Astrocyte of the spinal cord (primary cell): ENCODE results near the gene PEDS1.

Source experiments
- DNase-seq: peaks from one replicate; pipeline ENCODE4 v3.0.0; 2011; ENCODE audit warnings: low read depth, low spot score
- H3K4me3 ChIP-seq: 2 replicates; pipeline ENCODE4 v1.5.1; 2011; ENCODE audit warnings: low read depth, mild to moderate bottlenecking, low read length, moderate library complexity
- CTCF ChIP-seq: IDR thresholded peaks from 2 replicates; pipeline ENCODE4 v1.5.1; 2012; ENCODE audit warnings: low read depth, mild to moderate bottlenecking, low read length, inconsistent platforms
- in situ Hi-C: cut with HindIII; loops from 2 replicates; pipeline ENCODE4 v1.10.0; 2017; ENCODE audit warnings: low sequenced_read_pairs

PEDS1 gene

GRCh38 chr20:50112512-50113419 lies 40.8 kb downstream of the PEDS1 start, which contains the start of gene UBE2V1:
TSS of gene UBE2V1 (minus strand) at chr20:50113150. CDS start at chr20:50113128, 22 bp downstream.
- peak; percentile 52 for TF ChIP-seq CTCF
- in situ Hi-C loops: no loop called here
- peak; percentile 92 for DNase-seq
- peak within 1 kb of the TSS; percentile 94 for H3K4me3 ChIP-seq

- in situ Hi-C loops: no loop called here
- H3K4me3 ChIP-seq: peak overlapping the region; percentile 94
- TF ChIP-seq CTCF: no peak
- no peak for DNase-seq
Observed at GRCh38 chr20:50111829-50112495, 41.6 kb downstream of the PEDS1 start.

GRCh38 chr20:50111120-50111828 lies 42.2 kb downstream of the PEDS1 start:
- in situ Hi-C loops: no loop called here
- peak; percentile 65 for DNase-seq
- TF ChIP-seq CTCF: no peak
- H3K4me3 ChIP-seq: peak overlapping the region; percentile 94

GRCh38 chr20:50110141-50111047 lies 43.1 kb downstream of the PEDS1 start:
- in situ Hi-C loops: no loop called here
- peak; percentile 51 for DNase-seq
- H3K4me3 ChIP-seq: no peak overlapping the region
- TF ChIP-seq CTCF: no peak

GRCh38 chr20:50108556-50109235 lies 44.8 kb downstream of the PEDS1 start:
- no peak for DNase-seq
- no peak overlapping the region for H3K4me3 ChIP-seq
- no peak for TF ChIP-seq CTCF
- in situ Hi-C loops: no loop called here
